Endodermal cell (in vitro differentiated cells): ENCODE results near the gene CUX1. TPM values are rescaled to one million over a fixed set of nuclear protein-coding genes. Genes with fewer than 3 reads are reported as not detected.
"Not testable (repeated sequence)": the region's sequence is repeated elsewhere in the genome, so short reads cannot be mapped to it uniquely, and the experiment has no call there.

ENCODE experiments used
- DNase-seq: peaks from one replicate; pipeline ENCODE4 v3.0.0-alpha.2; 2017
- H3K27ac ChIP-seq: 2 replicates; pipeline ENCODE4 v1.5.1; 2013; ENCODE audit warnings: mild to moderate bottlenecking, low read depth, low read length, moderate library complexity
- H3K27me3 ChIP-seq: 2 replicates; pipeline ENCODE4 v1.6.1; 2013; ENCODE audit warnings: mild to moderate bottlenecking, low read length, moderate library complexity; ENCODE audit not compliant: insufficient read depth, control insufficient read depth, poor library complexity, severe bottlenecking
- H3K36me3 ChIP-seq: 2 replicates; pipeline ENCODE4 v1.7.0; 2013; ENCODE audit warnings: mild to moderate bottlenecking, low read length, moderate library complexity; ENCODE audit not compliant: control insufficient read depth, insufficient read depth
- H3K4me1 ChIP-seq: one replicate; pipeline ENCODE4 v1.7.0; 2013; ENCODE audit warnings: low read length; ENCODE audit not compliant: control insufficient read depth, insufficient read depth
- H3K4me3 ChIP-seq: 2 replicates; pipeline ENCODE4 v1.5.1; 2013; ENCODE audit warnings: mild to moderate bottlenecking, low read length, moderate library complexity
- H3K9ac ChIP-seq: 2 replicates; pipeline ENCODE4 v1.6.1; 2013; ENCODE audit warnings: mild to moderate bottlenecking, low read length, moderate library complexity; ENCODE audit not compliant: poor library complexity, severe bottlenecking; ENCODE audit errors: extremely low read depth
- H3K9me3 ChIP-seq: 2 replicates; pipeline ENCODE4 v1.6.1; 2013; ENCODE audit warnings: mild to moderate bottlenecking, low read length, moderate library complexity; ENCODE audit not compliant: control insufficient read depth
- H3K27ac Mint-ChIP-seq: 2 replicates; pipeline ENCODE4 v1.8.0; 2020; ENCODE audit warnings: mixed read lengths
- H3K27me3 Mint-ChIP-seq: 2 replicates; pipeline ENCODE4 v1.8.0; 2021; ENCODE audit warnings: mild to moderate bottlenecking, mixed read lengths; ENCODE audit not compliant: insufficient read depth
- H3K36me3 Mint-ChIP-seq: 2 replicates; pipeline ENCODE4 v1.8.0; 2020; ENCODE audit warnings: low read depth, mixed read lengths
- H3K4me1 Mint-ChIP-seq: 2 replicates; pipeline ENCODE4 v1.8.0; 2020; ENCODE audit warnings: mixed read lengths
- H3K4me3 Mint-ChIP-seq: 2 replicates; pipeline ENCODE4 v1.8.0; 2020; ENCODE audit warnings: mild to moderate bottlenecking, moderate library complexity, mixed read lengths
- H3K9me3 Mint-ChIP-seq: 2 replicates; pipeline ENCODE4 v1.8.0; 2020; ENCODE audit warnings: mild to moderate bottlenecking, mixed read lengths
- WGBS, 2 experiments: methylation state at CpG; one replicate each; pipeline versions ENCODE4 v1.1.5 to v1.1.7; 2013; ENCODE audit warnings: missing lambda C conversion rate in 2 of 2, mixed read lengths in 1 of 2; ENCODE audit not compliant: insufficient coverage in 1 of 2, insufficient read length in 1 of 2; 5-methylcytosine and 5-hydroxymethylcytosine counted together
- microRNA-seq: library from miRNA; unstranded; fragments of <30 nt; microRNA quantifications from one replicate; pipeline ENCODE4 v1.2.0, GENCODE V29; 2020; ENCODE audit warnings: borderline microRNAs expressed
- total RNA-seq, 2 donors: library from RNA; stranded (reverse); fragmentation: NEBNext Ultra II Directional in 1 of 2; extraction: Animal tissue kit (Norgen Biotek cat#: 25700) in 1 of 2; gene quantifications; 2 replicates in 1 of 2; 3 replicates in 1 of 2; pipeline ENCODE4 v1.2.1, GENCODE V29; 2021

The CUX1 gene
- total RNA-seq, 2 donors from 2014 or later: 85.1 to 108 TPM

DNA sequence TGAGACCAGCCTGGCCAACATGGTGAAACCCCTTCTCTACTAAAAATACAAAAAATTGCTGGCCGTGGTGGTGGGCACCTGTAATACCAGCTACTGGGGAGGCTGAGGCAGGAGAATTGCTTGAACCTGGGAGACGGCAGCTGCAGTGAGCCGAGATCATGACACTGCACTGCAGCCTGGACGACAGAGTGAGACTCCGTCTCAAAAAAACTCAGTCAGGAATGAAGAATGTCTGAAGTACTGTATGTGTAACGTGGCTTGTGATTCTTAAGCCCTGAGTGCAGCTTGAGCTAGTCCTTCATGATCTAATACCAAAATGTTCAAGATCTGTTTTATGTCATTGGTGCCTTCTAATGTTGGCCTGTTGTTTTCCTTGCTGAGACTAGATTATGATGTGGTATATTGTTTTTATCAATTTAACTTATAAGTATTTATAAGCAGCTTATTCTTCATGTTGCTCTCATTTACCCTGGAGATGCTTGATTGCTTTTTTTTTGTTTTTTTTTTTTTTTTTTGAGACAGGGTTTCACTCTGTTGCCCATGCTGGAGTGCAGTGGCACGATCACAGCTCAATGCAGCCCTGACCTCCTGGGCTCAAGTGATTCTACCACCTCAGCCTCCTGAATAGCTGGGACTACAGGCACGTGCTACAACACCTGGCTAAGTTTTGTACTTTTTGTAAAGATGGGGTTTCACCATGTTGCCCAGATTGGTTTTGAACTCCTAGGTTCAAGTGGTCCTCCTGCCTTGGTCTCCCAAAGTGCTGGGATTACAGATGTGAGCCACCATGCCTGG is 513.4 kb downstream of the CUX1 start:
- H3K27ac Mint-ChIP-seq, H3K4me3 Mint-ChIP-seq, H3K9ac ChIP-seq, H3K4me1 ChIP-seq, H3K36me3 Mint-ChIP-seq, H3K9me3 Mint-ChIP-seq, H3K9me3 ChIP-seq, H3K4me1 Mint-ChIP-seq, H3K27ac ChIP-seq, DNase-seq, H3K27me3 ChIP-seq, H3K36me3 ChIP-seq, H3K27me3 Mint-ChIP-seq, H3K4me3 ChIP-seq: not testable (repeated sequence)
- whole genome bisulfite sequencing, 2 experiments: 93% methylated on average over 8 of the region's 8 CpGs

Small RNA genes within 50 kb of the gene (microRNA-seq; reads per million reads assigned to microRNA genes)
- not detected for gene MIR4285

Other genes with a start within 250 kb of the CUX1 start
- gene MYL10, start 188.3 kb upstream of the CUX1 start, total RNA-seq: not detected